OCI-LY3 (cell line): ENCODE measurements around the gene NDUFA8.

Experiments used
- H2AFZ ChIP-seq: fragments of 200-600, 300-600 bp; shearing (Covaris generic); 2 replicates; pipeline ENCODE4 v1.6.0; 2014; ENCODE audit warnings: antibody characterized with exemption, low read depth, low read length
- H3K27ac ChIP-seq: fragments of 200-600, 300-600 bp; sonication (generic); 2 replicates; pipeline ENCODE4 v1.5.1; 2014; ENCODE audit warnings: mild to moderate bottlenecking, low read length, moderate library complexity, mixed read lengths
- H3K27me3 ChIP-seq: fragments of 200-600, 300-600 bp; sonication (generic); 2 replicates; pipeline ENCODE4 v1.6.1; 2014; ENCODE audit warnings: low read depth, low read length, mixed read lengths
- H3K36me3 ChIP-seq: fragments of 200-600, 300-600 bp; sonication (generic); replicated peaks from 2 replicates; pipeline ENCODE3; 2014; ENCODE audit warnings: low read depth, low read length, mixed read lengths
- H3K4me1 ChIP-seq: fragments of 300-600, 200-600 bp; sonication (generic); 2 replicates; pipeline ENCODE4 v1.6.1; 2014; ENCODE audit warnings: low read length, mixed read lengths
- H3K4me2 ChIP-seq: fragments of 200-600, 300-600 bp; sonication (generic); 2 replicates; pipeline ENCODE4 v1.6.1; 2014; ENCODE audit warnings: low read length, mixed read lengths
- H3K4me3 ChIP-seq: fragments of 300-600, 200-600 bp; sonication (generic); 2 replicates; pipeline ENCODE4 v1.5.1; 2014; ENCODE audit warnings: antibody characterized with exemption, mild to moderate bottlenecking, low read length, moderate library complexity
- H3K79me2 ChIP-seq: fragments of 300-600, 200-600 bp; shearing (Covaris generic); 2 replicates; pipeline ENCODE4 v1.6.1; 2014; ENCODE audit warnings: mild to moderate bottlenecking, low read length, mixed read lengths
- H3K9ac ChIP-seq: fragments of 300-600, 200-600 bp; shearing (Covaris generic); 2 replicates; pipeline ENCODE4 v1.6.0; 2014; ENCODE audit warnings: mild to moderate bottlenecking, low read length, moderate library complexity
- H3K9me3 ChIP-seq: fragments of 200-600, 300-600 bp; shearing (Covaris generic); 2 replicates; pipeline ENCODE4 v1.6.1; 2014; ENCODE audit warnings: low read length, mixed read lengths; ENCODE audit not compliant: insufficient read depth
- H4K20me1 ChIP-seq: fragments of 200-600, 300-600 bp; sonication (generic); 2 replicates; pipeline ENCODE4 v1.6.1; 2016; ENCODE audit warnings: low read length, mixed read lengths; ENCODE audit not compliant: insufficient read depth
- CTCF ChIP-seq: fragments of 200-600, 300-600 bp; sonication (generic); IDR thresholded peaks from 2 replicates; pipeline ENCODE4 v1.5.1; 2014; ENCODE audit warnings: antibody characterized with exemption, low read length, low read depth
- EZH2phosphoT487 ChIP-seq: fragments of 200-600 bp; shearing (Covaris generic); IDR thresholded peaks from 2 replicates; pipeline ENCODE4 v1.6.1; 2018; ENCODE audit warnings: antibody characterized with exemption, mixed run types, low read depth

The NDUFA8 gene

DNA sequence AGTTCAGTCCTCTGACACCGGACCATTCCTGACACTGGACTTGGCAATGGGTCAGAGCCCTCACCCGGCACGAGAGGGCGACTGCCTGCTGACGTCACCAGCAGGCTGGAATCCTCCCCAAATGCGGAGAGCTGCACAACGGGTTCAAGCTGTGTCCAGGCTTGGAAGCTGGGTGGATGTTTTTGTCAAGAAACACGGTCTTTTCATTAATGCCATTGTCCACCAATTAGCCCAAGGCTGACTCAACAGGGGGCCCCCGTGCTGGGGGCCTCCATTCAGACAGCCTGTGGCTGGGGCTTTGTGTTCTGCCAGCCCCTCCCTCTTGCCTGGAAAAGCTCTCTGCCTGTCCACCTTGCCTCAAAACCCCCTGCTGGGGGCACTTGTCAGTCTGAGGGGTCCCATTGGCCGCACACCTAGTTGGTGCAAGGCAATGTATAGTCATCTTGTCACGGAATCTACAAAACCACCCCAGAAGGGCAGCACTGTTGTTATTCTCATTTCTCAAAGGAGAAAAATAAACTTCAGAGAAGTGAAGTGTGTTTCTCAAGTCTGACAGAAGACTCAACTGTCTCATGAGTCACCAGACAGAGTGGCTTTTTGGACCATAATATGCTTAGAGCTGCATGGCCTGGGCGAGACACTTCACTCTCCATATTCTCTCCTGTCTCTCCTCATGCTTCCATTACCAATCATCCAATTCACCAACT is 24.6 kb downstream of the NDUFA8 start:
- H3K79me2 ChIP-seq = no peaks in the 10 kb centered on the region
- no peak overlapping the region for H3K4me2 ChIP-seq
- no peak overlapping the region for H2AFZ ChIP-seq
- no peaks in the 10 kb centered on the region for H3K36me3 ChIP-seq
- H3K9ac ChIP-seq = no peak overlapping the region
- H3K4me3 ChIP-seq = no peak overlapping the region
- TF ChIP-seq CTCF (no peak), EZH2phosphoT487 (no peak)
- no peaks in the 10 kb centered on the region for H3K27me3 ChIP-seq
- H3K4me1 ChIP-seq = no peaks in the 10 kb centered on the region
- no peak overlapping the region for H3K27ac ChIP-seq
- no peaks in the 10 kb centered on the region for H3K9me3 ChIP-seq
- H4K20me1 ChIP-seq = no peaks in the 10 kb centered on the region

DNA sequence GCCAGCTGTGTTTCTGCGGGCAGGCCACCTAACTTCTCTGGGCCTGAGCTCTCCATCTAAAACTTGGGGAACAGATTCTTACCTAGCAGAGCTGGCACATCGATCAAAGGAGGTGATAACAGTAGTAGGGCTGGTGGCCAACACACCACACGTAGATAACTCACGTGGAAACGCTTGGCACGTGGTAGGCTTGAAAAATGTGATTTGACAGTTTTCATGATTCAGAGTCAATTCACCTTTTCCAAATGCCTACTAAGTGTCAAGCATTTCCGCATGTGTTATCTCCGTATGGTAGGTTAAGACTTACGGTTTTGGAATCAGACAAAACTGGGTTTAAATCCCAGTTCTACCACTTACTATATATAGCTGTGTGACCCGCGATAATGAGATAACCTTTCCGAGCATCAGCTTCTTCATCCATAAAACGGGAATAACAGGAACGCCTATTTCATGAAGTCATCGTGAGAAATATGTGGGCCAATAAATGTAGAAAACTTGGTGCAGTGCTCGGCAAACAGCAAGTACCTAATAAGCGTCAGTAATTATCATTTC is 25.5 kb downstream of the NDUFA8 start:
- Histone ChIP-seq H3K4me3 (no peak overlapping the region), H2AFZ (no peak overlapping the region), H3K27ac (no peak overlapping the region), H3K4me2 (no peak overlapping the region), H3K9me3 (no peaks in the 10 kb centered on the region), H4K20me1 (no peaks in the 10 kb centered on the region), H3K27me3 (no peaks in the 10 kb centered on the region), H3K36me3 (no peaks in the 10 kb centered on the region), H3K79me2 (no peaks in the 10 kb centered on the region), H3K4me1 (no peaks in the 10 kb centered on the region), H3K9ac (no peak overlapping the region)
- TF ChIP-seq CTCF = no peak
- TF ChIP-seq EZH2phosphoT487 = no peak

DNA sequence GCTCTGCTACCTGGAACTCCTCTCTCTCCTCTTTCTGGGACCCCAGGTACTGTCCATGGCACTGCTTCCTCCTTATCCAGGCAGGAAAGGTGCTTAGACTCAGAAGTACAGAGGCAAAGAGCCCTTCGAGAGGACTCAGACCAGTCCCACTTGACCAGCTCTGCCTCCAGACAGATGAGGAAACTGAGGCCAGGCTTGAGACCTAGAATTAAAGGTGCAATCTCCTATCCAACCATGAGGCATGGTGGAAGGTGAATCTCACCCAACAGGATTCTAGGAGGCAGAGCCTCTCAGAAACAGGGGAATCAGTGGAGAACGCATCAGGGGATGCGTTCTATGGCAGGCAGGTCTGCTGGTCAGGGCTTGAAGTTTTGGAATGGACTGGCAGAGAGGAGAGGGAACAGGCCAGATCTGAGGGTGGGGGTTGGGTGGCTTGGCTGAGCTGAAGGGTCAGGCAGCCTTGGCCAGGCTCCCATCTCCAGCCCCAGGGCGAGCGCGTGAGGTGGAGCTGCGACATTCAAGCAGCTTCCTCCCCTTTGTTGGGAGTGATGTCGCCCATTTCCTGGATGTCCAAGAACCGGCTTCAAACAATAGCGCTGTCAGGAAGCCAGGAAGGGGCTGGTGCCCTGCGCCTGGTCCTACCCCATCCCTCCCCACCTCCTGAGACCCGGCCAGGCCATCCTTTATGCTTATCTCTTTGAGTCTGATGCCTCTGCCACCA is 26.2 kb downstream of the NDUFA8 start:
- no peak overlapping the region for H3K27ac ChIP-seq
- H3K4me3 ChIP-seq = no peak overlapping the region
- no peaks in the 10 kb centered on the region for H3K36me3 ChIP-seq
- H3K4me2 ChIP-seq = no peak overlapping the region
- H3K79me2 ChIP-seq = no peaks in the 10 kb centered on the region
- TF ChIP-seq CTCF (no peak), EZH2phosphoT487 (no peak)
- H4K20me1 ChIP-seq = no peaks in the 10 kb centered on the region
- H3K9ac ChIP-seq = no peak overlapping the region
- no peak overlapping the region for H2AFZ ChIP-seq
- H3K4me1 ChIP-seq = no peaks in the 10 kb centered on the region
- no peaks in the 10 kb centered on the region for H3K27me3 ChIP-seq
- no peaks in the 10 kb centered on the region for H3K9me3 ChIP-seq

DNA sequence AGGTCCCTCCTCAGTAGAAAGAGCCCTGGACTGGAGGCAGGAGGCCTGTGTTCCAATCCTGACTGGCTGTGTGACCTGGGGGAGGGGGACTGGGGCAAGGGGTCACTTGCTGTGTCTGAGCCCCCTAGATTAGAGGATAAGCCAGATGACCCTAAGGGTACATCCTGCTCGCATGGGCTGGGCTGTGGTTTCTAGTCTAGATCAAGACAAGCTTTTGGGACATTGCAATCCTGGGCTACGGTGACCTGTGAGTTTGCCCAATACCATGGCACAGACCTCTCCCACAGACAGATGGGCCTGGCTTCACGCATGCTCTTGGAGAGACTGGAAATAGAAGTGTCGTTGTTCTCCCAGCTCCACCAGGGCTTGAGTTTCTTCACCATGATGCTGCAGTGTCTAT is 27.0 kb downstream of the NDUFA8 start:
- H3K9me3 ChIP-seq = no peaks in the 10 kb centered on the region
- H3K79me2 ChIP-seq = no peaks in the 10 kb centered on the region
- H3K9ac ChIP-seq = no peak overlapping the region
- H2AFZ ChIP-seq = no peak overlapping the region
- H3K4me2 ChIP-seq = no peak overlapping the region
- TF ChIP-seq CTCF (no peak), EZH2phosphoT487 (no peak)
- H4K20me1 ChIP-seq = no peaks in the 10 kb centered on the region
- H3K27me3 ChIP-seq = no peaks in the 10 kb centered on the region
- no peaks in the 10 kb centered on the region for H3K36me3 ChIP-seq
- no peaks in the 10 kb centered on the region for H3K4me1 ChIP-seq
- no peak overlapping the region for H3K4me3 ChIP-seq
- no peak overlapping the region for H3K27ac ChIP-seq
